Panc1 (cell line): ENCODE results near the gene PLA2G2C.

Source experiments
- REST ChIP-seq, 2 experiments: IDR thresholded peaks; 2 replicates each; pipeline ENCODE4 v1.6.1; 2011 to 2012; ENCODE audit warnings: low read depth in 2 of 2, control low read depth in 1 of 2, low read length in 1 of 2, mild to moderate bottlenecking in 1 of 2, moderate library complexity in 1 of 2; ENCODE audit not compliant: insufficient read depth in 1 of 2
- TCF7L2 ChIP-seq: IDR thresholded peaks from 2 replicates; pipeline ENCODE4 v1.6.1; 2011; ENCODE audit warnings: mild to moderate bottlenecking, low read depth, low read length, inconsistent platforms

DNA sequence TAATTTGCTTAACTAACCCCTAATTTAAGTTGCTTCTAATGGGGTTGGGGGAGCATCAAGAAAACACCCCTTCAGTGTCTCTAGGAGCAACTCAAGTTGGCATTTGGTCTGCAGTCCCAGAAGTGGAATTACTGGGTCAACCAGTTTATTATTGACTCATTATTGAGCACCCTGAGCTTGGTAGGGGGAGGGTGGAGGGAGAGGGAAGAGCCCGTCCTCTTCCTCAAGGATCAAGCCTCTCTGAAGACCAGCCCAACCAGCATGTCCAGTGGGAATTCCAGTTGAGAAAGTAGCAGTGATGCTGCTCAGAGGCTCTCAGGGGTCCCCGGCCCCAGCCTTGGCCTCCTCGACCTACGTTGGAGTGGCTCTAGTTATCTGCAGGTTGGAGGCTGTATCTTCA lies 49.3 kb downstream of the PLA2G2C start:
- TF ChIP-seq REST (IDR thresholded peaks at IDR 0.05; ENCODE audit: insufficient read depth in 1 of 2, low read depth in 2 of 2, low read length in 1 of 2) (no peak), TCF7L2 (no peak)
